NOMO-1 treated with dmso at 0.1 percent for 144 hours (cell line): ENCODE results near the gene CDK5RAP2.

Experiments used
- DNase-seq: peaks from one replicate; lab custom pipeline; 2025; ENCODE audit not compliant: unreplicated experiment; lab: John Stamatoyannopoulos, UW

The CDK5RAP2 gene

GRCh38 chr9:120387257-120388002, 192.5 kb downstream of the CDK5RAP2 start:
- DNase-seq = no peak

- DNase-seq = no peak
Observed at GRCh38 chr9:120386390-120387131, 193.4 kb downstream of the CDK5RAP2 start.

- DNase-seq = no peak
Observed at GRCh38 chr9:120385606-120386389, 194.2 kb downstream of the CDK5RAP2 start.

GRCh38 chr9:120384925-120385272, 195.1 kb downstream of the CDK5RAP2 start:
- DNase-seq = no peak

- no peak for DNase-seq
Observed at GRCh38 chr9:120383999-120384924, 195.7 kb downstream of the CDK5RAP2 start.

- no peak for DNase-seq
Observed at GRCh38 chr9:120383611-120383998, 196.4 kb downstream of the CDK5RAP2 start.

- DNase-seq = no peak
Observed at GRCh38 chr9:120382453-120382852, 197.5 kb downstream of the CDK5RAP2 start.

- DNase-seq = no peak
Observed at GRCh38 chr9:120381839-120382238, 198.1 kb downstream of the CDK5RAP2 start.

GRCh38 chr9:120379611-120380010, 200.4 kb downstream of the CDK5RAP2 start:
- no peak for DNase-seq

GRCh38 chr9:120378680-120379079, 201.3 kb downstream of the CDK5RAP2 start:
- DNase-seq = no peak

GRCh38 chr9:120377268-120378159, 202.5 kb downstream of the CDK5RAP2 start:
- DNase-seq = no peak

GRCh38 chr9:120376101-120376500, 203.9 kb downstream of the CDK5RAP2 start:
- no peak for DNase-seq

- no peak for DNase-seq
Observed at GRCh38 chr9:120375316-120375715, 204.7 kb downstream of the CDK5RAP2 start.

GRCh38 chr9:120374817-120375216, 205.2 kb downstream of the CDK5RAP2 start:
- DNase-seq = no peak

GRCh38 chr9:120374239-120374638, 205.7 kb downstream of the CDK5RAP2 start:
- no peak for DNase-seq

GRCh38 chr9:120372040-120372439, 207.9 kb downstream of the CDK5RAP2 start:
- no peak for DNase-seq

- no peak for DNase-seq
Observed at GRCh38 chr9:120369608-120370220, 210.3 kb downstream of the CDK5RAP2 start.

GRCh38 chr9:120368799-120369198, 211.2 kb downstream of the CDK5RAP2 start:
- no peak for DNase-seq

GRCh38 chr9:120366644-120367019, 213.3 kb downstream of the CDK5RAP2 start:
- no peak for DNase-seq
